ENCODE data around the gene PAFAH1B1.

GRCh38 chr17:2687074-2687418 is 93.6 kb downstream of the PAFAH1B1 start:
- TF ChIP-seq CTCF (IDR thresholded peaks at IDR 0.05) (no peak), POLR2A (IDR thresholded peaks at IDR 0.05) (no peak)

All from esophagus squamous epithelium (tissue), 4 donors.